B cell (primary cell): ENCODE measurements around the gene ZNF615. TPM values are rescaled to one million over a fixed set of nuclear protein-coding genes. Genes with fewer than 3 reads are reported as not detected.

Experiments used
- ATAC-seq: fragments of 200-7000 bp; cut with Tn5 transposase; one replicate; pipeline ENCODE4 v1.10.0; 2021; ENCODE audit warnings: low read depth, mild to moderate bottlenecking, moderate number of reproducible peaks, moderate library complexity
- CTCF ChIA-PET: fragments of 350-600 bp; sonication (Branson Sonifier 250); formaldehyde crosslinking; loops from one replicate; lab custom pipeline; 2021; ENCODE audit warnings: antibody characterized with exemption, inconsistent platforms; lab: Charles Lee
- POLR2A ChIA-PET: fragments of 350-600 bp; sonication (Branson Sonifier 250); formaldehyde crosslinking; loops from one replicate; lab custom pipeline; 2021; ENCODE audit warnings: antibody characterized with exemption; lab: Charles Lee
- DNase-seq: peaks from one replicate; pipeline ENCODE4 v3.0.0; 2013
- H2AFZ ChIP-seq: 2 replicates; pipeline ENCODE4 v1.6.1; 2012; ENCODE audit warnings: mild to moderate bottlenecking, low read depth, low read length; ENCODE audit not compliant: insufficient read depth, poor library complexity, severe bottlenecking
- H3K27ac ChIP-seq, 2 donors: 1 replicate in 1 of 2; 2 replicates in 1 of 2; pipeline ENCODE4 v1.5.1; 2012 to 2013; ENCODE audit warnings: low read length in 2 of 2, mild to moderate bottlenecking in 2 of 2, moderate library complexity in 1 of 2
- H3K27me3 ChIP-seq, 4 experiments: fragments of 200-600 bp in 1 of 4; sonication (generic) in 1 of 4; replicated peaks in 1 of 4; 1 replicate in 2 of 4; 2 replicates in 2 of 4; pipeline versions ENCODE4 v1.6.1 to v1.7.0; 2013 to 2016; ENCODE audit warnings: low read length in 3 of 4, mild to moderate bottlenecking in 2 of 4, mixed read lengths in 1 of 4, moderate library complexity in 1 of 4; ENCODE audit not compliant: insufficient read depth in 4 of 4, control insufficient read depth in 3 of 4; ENCODE audit errors: control extremely low read depth in 1 of 4
- H3K36me3 ChIP-seq, 2 experiments: replicated peaks in 1 of 2; 1 replicate in 1 of 2; 2 replicates in 1 of 2; pipeline versions ENCODE4 v1.6.1 to v1.7.1; 2013; ENCODE audit warnings: low read length in 1 of 2; ENCODE audit not compliant: insufficient read depth in 2 of 2, control insufficient read depth in 1 of 2; ENCODE audit errors: control extremely low read depth in 1 of 2, extremely low read depth in 1 of 2
- H3K4me1 ChIP-seq, 2 donors: fragments of 200-600 bp in 1 of 2; sonication (generic) in 1 of 2; 1 replicate in 1 of 2; 2 replicates in 1 of 2; pipeline versions ENCODE4 v1.5.1 to v1.6.1; 2013 to 2017; ENCODE audit warnings: low read length in 2 of 2; ENCODE audit not compliant: control insufficient read depth in 2 of 2, insufficient read depth in 2 of 2
- H3K4me2 ChIP-seq: replicated peaks from 2 replicates; pipeline ENCODE3; 2012; ENCODE audit warnings: mild to moderate bottlenecking, low read depth, low read length; ENCODE audit not compliant: poor library complexity, severe bottlenecking
- H3K4me3 ChIP-seq, 5 experiments: fragments of 200-600 bp in 1 of 5; sonication (generic) in 1 of 5; 1 replicate in 3 of 5; 2 replicates in 2 of 5; pipeline versions ENCODE4 v1.5.1 to v1.7.0; 2011 to 2016; ENCODE audit warnings: low read length in 4 of 5, mild to moderate bottlenecking in 4 of 5, low read depth in 2 of 5, control low read depth in 1 of 5, moderate library complexity in 1 of 5; ENCODE audit not compliant: insufficient read depth in 1 of 5; ENCODE audit errors: control extremely low read depth in 1 of 5, extremely low read depth in 1 of 5
- H3K79me2 ChIP-seq: fragments of 200-600 bp; sonication (generic); one replicate; pipeline ENCODE4 v1.6.0; 2016; ENCODE audit warnings: low read length; ENCODE audit not compliant: control insufficient read depth, insufficient read depth
- H3K9ac ChIP-seq: fragments of 200-600 bp; sonication (generic); 2 replicates; pipeline ENCODE4 v1.6.1; 2017; ENCODE audit warnings: mild to moderate bottlenecking, low read length, moderate library complexity
- H3K9me3 ChIP-seq, 3 donors: one replicate each; pipeline versions ENCODE4 v1.6.1 to v1.7.1; 2013; ENCODE audit warnings: low read length in 2 of 3; ENCODE audit not compliant: control insufficient read depth in 2 of 3, insufficient read depth in 1 of 3; ENCODE audit errors: control extremely low read depth in 1 of 3
- H4K20me1 ChIP-seq: 2 replicates; pipeline ENCODE4 v1.6.0; 2012; ENCODE audit warnings: mild to moderate bottlenecking, low read length; ENCODE audit not compliant: insufficient read depth, control insufficient read depth, poor library complexity, severe bottlenecking
- H3K27ac Mint-ChIP-seq: one replicate; pipeline ENCODE4 v1.8.0; 2021; ENCODE audit warnings: mixed read lengths
- H3K27me3 Mint-ChIP-seq: one replicate; pipeline ENCODE4 v1.8.0; 2021; ENCODE audit warnings: mixed read lengths
- H3K4me1 Mint-ChIP-seq: one replicate; pipeline ENCODE4 v1.8.0; 2021; ENCODE audit warnings: mixed read lengths
- H3K4me3 Mint-ChIP-seq: one replicate; pipeline ENCODE4 v1.8.0; 2021; ENCODE audit warnings: mixed read lengths
- H3K9me3 Mint-ChIP-seq: one replicate; pipeline ENCODE4 v1.8.0; 2022; ENCODE audit warnings: mixed read lengths; ENCODE audit not compliant: insufficient read depth
- CTCF ChIP-seq: fragments of 200-600 bp; IDR thresholded peaks from one replicate; pipeline ENCODE4 v1.8.0; 2022; ENCODE audit warnings: antibody characterized with exemption, mild to moderate bottlenecking
- EZH2 ChIP-seq: IDR thresholded peaks from 2 replicates; pipeline ENCODE4 v1.6.1; 2012; ENCODE audit warnings: borderline replicate concordance, low read depth, mild to moderate bottlenecking, moderate library complexity, low read length; ENCODE audit not compliant: insufficient read depth, poor library complexity, severe bottlenecking
- WGBS: methylation state at CpG from one replicate; pipeline ENCODE4 v1.1.5; 2013; ENCODE audit warnings: missing lambda C conversion rate; ENCODE audit not compliant: insufficient coverage; 5-methylcytosine and 5-hydroxymethylcytosine counted together
- intact Hi-C: fragments of 100-400 bp; cut with micrococcal nuclease; formaldehyde crosslinking; loops from one replicate; pipeline ENCODE4 v1.10.0; 2022
- polyA plus RNA-seq: library from polyadenylated mRNA; depleted of rRNA; stranded (reverse); fragments of >200 nt; gene quantifications from 2 replicates; pipeline ENCODE4 v1.2.3, GENCODE V29; 2012
- total RNA-seq, 2 donors: library from RNA; stranded (reverse); fragments of 120-200 nt in 1 of 2; gene quantifications; 1 replicate in 1 of 2; 2 replicates in 1 of 2; pipeline versions ENCODE4 v1.2.3 to v1.2.4, GENCODE V29; 2013 to 2022

Gene ZNF615
- total and polyA plus RNA-seq, 2 donors (not counting 1 experiment from before 2014, with no cell fraction given): 5.0 to 16.8 TPM

- no peak overlapping the region for H3K9ac ChIP-seq
- H3K27ac ChIP-seq: no peak overlapping the region
- peaks cover 39% of the 10 kb centered on the region for H3K9me3 Mint-ChIP-seq
- POLR2A ChIA-PET: no interaction called here
- H3K27me3 Mint-ChIP-seq: no peaks in the 10 kb centered on the region
- no peaks in the 10 kb centered on the region for H3K4me1 ChIP-seq
- peaks cover 9 to 80% (median 45%) of the 10 kb centered on the region in 3 donors for H3K9me3 ChIP-seq
- H3K79me2 ChIP-seq: no peaks in the 10 kb centered on the region
- H3K4me2 ChIP-seq: no peak overlapping the region
- no peak for TF ChIP-seq EZH2
- no peak for TF ChIP-seq CTCF
- ATAC-seq: no peak
- H3K27ac Mint-ChIP-seq: no peak overlapping the region
- no peak overlapping the region for H3K4me3 ChIP-seq
- CTCF ChIA-PET: no interaction called here
- H4K20me1 ChIP-seq: no peaks in the 10 kb centered on the region
- intact Hi-C loops: no loop called here
- no peaks in the 10 kb centered on the region for H3K4me1 Mint-ChIP-seq
- DNase-seq: no peak
- H2AFZ ChIP-seq: no peak overlapping the region
- H3K4me3 Mint-ChIP-seq: no peak overlapping the region
- H3K36me3 ChIP-seq: peaks cover 6 to 8% of the 10 kb centered on the region in 2 experiments
- no peaks in the 10 kb centered on the region for H3K27me3 ChIP-seq
- 23% methylated on average over 25 of the region's 25 CpGs for WGBS
Observed at GRCh38 chr19:51948975-51949374, 59.0 kb downstream of the ZNF615 start.

GRCh38 chr19:51946602-51947001 is 61.4 kb downstream of the ZNF615 start:
- H3K9me3 Mint-ChIP-seq: peaks cover 43% of the 10 kb centered on the region
- H3K4me3 Mint-ChIP-seq: no peak overlapping the region
- Histone ChIP-seq H3K27me3 (no peaks in the 10 kb centered on the region), H3K36me3 (peaks cover 11 to 32% of the 10 kb centered on the region in 2 experiments), H3K79me2 (no peaks in the 10 kb centered on the region), H3K4me1 (no peaks in the 10 kb centered on the region), H3K9ac (no peak overlapping the region), H3K4me2 (no peak overlapping the region), H3K4me3 (no peak overlapping the region), H3K27ac (no peak overlapping the region), H2AFZ (no peak overlapping the region), H4K20me1 (no peaks in the 10 kb centered on the region), H3K9me3 (peaks cover 20 to 90% (median 45%) of the 10 kb centered on the region in 3 donors)
- ATAC-seq (no peak), DNase-seq (no peak)
- ChIA-PET CTCF (interaction anchor here (0.6 kb wide), 1 partner anchor 426 kb away, joined by 4 read pairs; no protein-coding TSS in a partner anchor), POLR2A (no interaction called here)
- no peak overlapping the region for H3K27ac Mint-ChIP-seq
- intact Hi-C loops: no loop called here
- TF ChIP-seq CTCF: no peak
- TF ChIP-seq EZH2: no peak
- no peaks in the 10 kb centered on the region for H3K27me3 Mint-ChIP-seq
- no peaks in the 10 kb centered on the region for H3K4me1 Mint-ChIP-seq
- no CpG with 5 or more reads among the region's 1 CpG for WGBS
